Motor neuron (in vitro differentiated cells): ENCODE measurements around the gene AADACL4. TPM values are rescaled to one million over a fixed set of nuclear protein-coding genes. Genes with fewer than 3 reads are reported as not detected.

Experiments
- ATAC-seq, 8 experiments: fragments of 200-7000 bp; cut with Tn5 transposase; replicated peaks in 6 of 8; 2 replicates each; pipeline ENCODE4 v1.8.0; 2021; ENCODE audit warnings: mild to moderate bottlenecking in 8 of 8, moderate library complexity in 8 of 8
- H3K27ac ChIP-seq, 2 donors: fragments of 250-450 bp; sonication (Bioruptor Pico); 2 replicates each; pipeline ENCODE4 v1.9.0; 2021; ENCODE audit warnings: antibody characterized with exemption in 2 of 2, mild to moderate bottlenecking in 2 of 2, moderate library complexity in 1 of 2
- H3K4me1 ChIP-seq, 2 donors: fragments of 250-450 bp; sonication (Bioruptor Pico); replicated peaks in 1 of 2; 2 replicates each; pipeline ENCODE4 v1.6.1; 2021; ENCODE audit warnings: antibody characterized with exemption in 2 of 2, mild to moderate bottlenecking in 2 of 2, moderate library complexity in 1 of 2
- H3K4me3 ChIP-seq, 5 donors: fragments of 250-450 bp; sonication (Bioruptor Pico); 2 replicates each; pipeline ENCODE4 v1.9.0; 2021; ENCODE audit warnings: antibody characterized with exemption in 5 of 5, mild to moderate bottlenecking in 5 of 5, moderate library complexity in 4 of 5
- WGBS, 10 experiments: fragments of 450-650 bp; shearing (Covaris generic); methylation state at CpG; one replicate each; pipeline ENCODE4 v1.0.0; 2022; 5-methylcytosine and 5-hydroxymethylcytosine counted together
- in situ Hi-C, 9 experiments: fragments of 400-800 bp; cut with MboI; loops; one replicate each; pipeline ENCODE4 v1.15.0; 2021; ENCODE audit warnings: low sequenced_read_pairs in 9 of 9, low pct_unique_long_range_greater_than_20kb in 2 of 9; ENCODE audit not compliant: unreplicated experiment in 9 of 9
- total RNA-seq, 8 experiments: library from RNA; unstranded; fragments of 300-600 nt; gene quantifications; 2 replicates each; pipeline versions ENCODE4 v1.2.3 to v1.2.4, GENCODE V29; 2022

AADACL4 gene
- under 1 TPM in 4 of 8 experiments, not detected in 4; 0.21 to 0.49 (median 0.31) TPM for total RNA-seq

DNA sequence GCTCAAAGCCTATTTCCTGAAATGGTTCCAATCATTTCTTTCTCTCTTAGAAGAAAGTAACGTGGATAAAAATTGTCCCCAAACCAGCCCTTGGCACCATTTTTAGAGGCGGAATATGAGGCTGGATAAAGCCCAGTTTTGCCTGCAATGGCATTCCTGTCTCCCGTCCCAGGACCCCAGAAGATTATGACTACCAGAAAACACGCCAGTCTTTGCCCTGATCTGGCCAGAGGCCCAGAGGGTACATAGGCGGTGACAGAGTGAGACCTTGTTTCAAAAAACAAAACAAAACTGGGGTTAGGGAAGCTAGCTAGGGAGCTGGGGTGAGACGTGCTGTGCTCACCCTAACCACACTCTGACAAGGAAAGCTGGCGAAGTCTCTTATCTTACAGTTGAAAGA lies at the start of gene AADACL4:
AADACL4 (plus strand) TSS at position 301 of the 400 bp plus-strand sequence. CDS start 462 bp downstream, outside the sequence.
- H3K4me1 ChIP-seq, result no peaks in the 10 kb centered on the region
- no peak for ATAC-seq
- 10 to 100% (median 73%) methylated on average over 1 to 7 of the region's 7 CpGs; no CpG with 5 or more reads in 1 of the 10 experiments for WGBS, 10 experiments
- no peak within 1 kb of the TSS for H3K27ac ChIP-seq
- in situ Hi-C loops, result loop anchor here in 3 of 9 experiments (25.0 kb wide), 2 partner anchors 331 to 356 kb away; no protein-coding TSS in a partner anchor
- H3K4me3 ChIP-seq, result no peak within 1 kb of the TSS

DNA sequence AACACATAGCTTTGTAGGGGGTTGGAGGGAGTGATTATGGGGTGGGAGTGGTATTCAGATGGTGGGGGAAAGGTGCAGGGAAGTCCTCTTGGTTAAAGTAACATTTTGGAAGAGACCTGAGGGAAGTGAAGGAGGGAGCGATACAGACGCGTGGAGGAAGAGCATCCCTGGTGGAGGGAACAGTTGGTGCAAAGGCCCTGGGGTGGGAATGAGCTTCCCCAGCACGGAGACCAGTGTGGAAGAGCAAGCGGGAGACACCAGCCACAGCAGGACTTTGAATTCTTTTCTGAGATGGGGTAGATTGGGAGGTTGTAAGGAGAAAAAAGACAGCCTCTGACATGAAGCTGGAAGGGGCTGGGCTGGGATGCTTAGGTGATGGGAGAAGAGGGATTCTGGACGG lies 49.4 kb upstream of the AADACL4 start:
- peaks cover 50 to 58% of the 10 kb centered on the region in 2 donors for H3K4me1 ChIP-seq
- in situ Hi-C loops, result loop anchor here in 1 of 9 experiments (25.0 kb wide), 1 partner anchor 107 kb away; no protein-coding TSS in a partner anchor
- ATAC-seq, result no peak
- H3K4me3 ChIP-seq, result peak overlapping the region in 3 of 5 donors; percentile 29 to 43 (median 29)
- H3K27ac ChIP-seq, result peak overlapping the region; percentile 96 to 98
- 75 to 100% (median 97%) methylated on average over 2 to 5 of the region's 6 CpGs; no CpG with 5 or more reads in 5 of the 10 experiments for WGBS, 10 experiments

DNA sequence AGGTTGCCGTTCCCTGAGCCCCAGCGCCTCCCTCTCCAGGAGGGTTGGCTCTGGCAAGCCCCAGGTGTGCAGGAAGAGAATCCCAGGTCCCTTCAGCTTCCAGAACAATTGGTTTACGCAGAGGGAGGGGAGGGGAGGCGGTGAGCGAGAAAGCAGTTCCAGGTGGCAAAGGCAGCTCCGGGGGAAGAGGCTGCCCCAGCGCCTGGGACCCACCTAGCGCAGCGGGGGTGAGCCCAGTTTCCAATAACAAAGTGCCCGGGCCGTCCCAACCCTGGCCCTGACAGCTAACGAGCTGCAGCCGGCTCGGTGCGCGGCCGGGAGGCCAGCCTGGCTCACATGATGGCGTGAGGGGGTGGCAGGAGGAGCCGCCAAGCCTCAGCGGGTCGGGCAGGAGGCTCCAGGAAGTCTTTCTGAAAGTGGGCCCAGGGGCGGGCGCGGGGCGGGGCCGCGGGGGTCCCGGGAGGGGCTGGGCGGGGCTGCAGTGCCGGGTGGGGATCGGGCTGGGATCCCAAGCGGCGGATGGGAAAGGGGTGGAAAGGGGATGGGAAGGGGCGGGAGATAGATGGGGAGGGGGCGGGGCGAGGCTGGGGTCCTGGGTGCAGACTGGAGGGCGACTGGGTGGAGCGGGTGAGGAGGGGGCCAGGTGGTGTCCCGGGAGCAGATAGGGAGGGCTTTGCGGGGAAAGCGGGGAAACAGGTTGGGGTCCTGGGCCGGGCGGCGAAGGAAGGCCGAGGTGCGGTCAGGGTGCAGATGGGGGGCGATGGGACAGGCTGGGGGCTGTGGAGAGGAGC lies 48.7 kb upstream of the AADACL4 start:
- Histone ChIP-seq H3K27ac (peak overlapping the region; percentile 96 to 98), H3K4me3 (peak overlapping the region; percentile 22 to 43 (median 29)), H3K4me1 (peaks cover 56 to 64% of the 10 kb centered on the region in 2 donors)
- ATAC-seq, result peak; percentile 8 to 66 (median 61)
- in situ Hi-C loops, result loop anchor here in 1 of 9 experiments (25.0 kb wide), 1 partner anchor 108 kb away; no protein-coding TSS in a partner anchor
- WGBS, 10 experiments, result 20 to 63% (median 39%) methylated on average over 2 to 8 of the region's 47 CpGs; no CpG with 5 or more reads in 5 of the 10 experiments

DNA sequence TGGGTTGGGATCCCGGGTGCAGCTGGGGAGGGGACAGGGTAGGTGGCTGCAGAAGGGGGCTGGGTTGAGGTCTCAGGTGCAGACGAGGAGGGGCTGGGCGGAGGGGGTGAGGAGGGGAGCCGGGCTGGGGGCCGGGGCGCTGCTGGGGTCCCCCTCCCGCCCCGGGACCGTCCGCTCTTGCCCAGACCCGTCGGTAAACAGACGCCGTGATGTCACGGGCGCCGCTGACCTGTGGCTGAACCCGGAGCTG lies 48.2 kb upstream of the AADACL4 start:
- peaks cover 62 to 70% of the 10 kb centered on the region in 2 donors for H3K4me1 ChIP-seq
- peak in 2 of 8 experiments; percentile 65 to 67 for ATAC-seq
- H3K4me3 ChIP-seq, result peak overlapping the region; percentile 18 to 43 (median 29)
- WGBS, 10 experiments, result 0% methylated on average over 5 of the region's 18 CpGs; no CpG with 5 or more reads in 9 of the 10 experiments
- H3K27ac ChIP-seq, result peak overlapping the region; percentile 96 to 98
- in situ Hi-C loops, result loop anchor here in 1 of 9 experiments (25.0 kb wide), 1 partner anchor 108 kb away; no protein-coding TSS in a partner anchor

DNA sequence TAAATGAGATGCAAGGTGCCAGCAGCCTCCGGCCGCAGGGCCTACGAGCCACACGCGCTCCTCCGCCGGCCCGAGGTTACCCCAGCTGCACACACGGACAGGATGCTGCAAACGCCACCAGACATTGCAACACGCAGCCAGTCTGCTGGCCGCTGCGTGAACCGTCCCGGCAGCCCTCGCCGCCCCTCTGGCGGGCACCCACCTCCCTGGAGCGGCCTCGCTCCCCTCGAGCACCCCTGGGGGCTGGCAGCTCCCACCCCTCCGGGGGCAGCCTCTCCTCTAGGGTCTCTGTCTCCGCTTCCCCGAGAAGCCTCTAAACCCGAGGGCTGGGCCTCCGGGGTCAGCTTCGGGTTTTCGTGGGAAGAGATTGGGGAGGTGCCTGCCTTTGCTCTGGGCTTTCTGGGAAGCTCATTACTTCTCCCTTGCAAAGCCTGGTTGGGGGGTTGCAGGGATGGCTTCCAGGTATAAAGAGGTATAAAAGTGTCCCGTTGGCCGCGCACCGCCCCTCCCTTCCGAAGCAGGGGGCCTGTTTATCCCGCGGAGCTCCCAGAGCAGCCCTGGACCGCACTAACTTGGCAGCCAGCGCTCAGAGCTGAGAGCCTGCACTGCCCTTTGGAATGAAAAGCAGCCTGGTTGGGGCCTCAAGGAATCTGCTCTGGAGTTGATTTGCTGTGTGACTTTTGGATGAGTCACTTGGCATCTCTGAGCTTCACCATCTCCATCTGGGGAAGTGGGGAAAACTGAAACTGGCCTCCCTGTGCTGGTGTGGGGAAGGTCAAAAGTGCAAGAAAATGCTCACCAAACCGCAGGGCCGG lies 47.7 kb upstream of the AADACL4 start:
- peak overlapping the region; percentile 18 to 43 (median 29) for H3K4me3 ChIP-seq
- peaks cover 65 to 75% of the 10 kb centered on the region in 2 donors for H3K4me1 ChIP-seq
- in situ Hi-C loops, result loop anchor here in 1 of 9 experiments (25.0 kb wide), 1 partner anchor 109 kb away; no protein-coding TSS in a partner anchor
- H3K27ac ChIP-seq, result peak overlapping the region; percentile 96 to 98
- 2 to 13% (median 4%) methylated on average over 3 to 9 of the region's 39 CpGs; no CpG with 5 or more reads in 6 of the 10 experiments for WGBS, 10 experiments
- peak; percentile 74 to 89 (median 84) for ATAC-seq

DNA sequence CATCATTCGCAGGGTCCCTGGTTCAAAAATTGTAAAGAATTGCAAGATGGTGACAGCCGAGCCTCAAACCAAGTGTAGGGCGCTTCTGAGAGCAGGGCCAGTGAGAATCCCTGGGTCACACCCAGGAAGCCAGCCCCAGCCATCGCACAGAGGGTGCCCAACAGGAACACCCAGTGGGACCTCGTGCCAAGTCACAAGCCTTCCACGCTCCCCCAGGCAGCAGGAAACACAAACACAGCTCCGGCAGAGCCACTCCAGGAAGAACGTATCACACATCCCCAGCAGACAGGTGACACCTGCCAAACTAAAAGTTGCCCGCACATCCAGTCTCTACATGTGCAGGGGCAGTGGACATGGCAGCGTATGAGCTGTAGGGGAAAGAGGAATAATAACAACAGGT lies 46.1 kb upstream of the AADACL4 start:
- Histone ChIP-seq H3K27ac (peak overlapping the region in 1 of 2 donors; percentile 16), H3K4me1 (peaks cover 81 to 90% of the 10 kb centered on the region in 2 donors), H3K4me3 (no peak overlapping the region)
- 60 to 91% (median 84%) methylated on average over 1 to 8 of the region's 10 CpGs; no CpG with 5 or more reads in 4 of the 10 experiments for WGBS, 10 experiments
- no peak for ATAC-seq
- in situ Hi-C loops, result loop anchor here in 1 of 9 experiments (25.0 kb wide), 1 partner anchor 110 kb away; no protein-coding TSS in a partner anchor

DNA sequence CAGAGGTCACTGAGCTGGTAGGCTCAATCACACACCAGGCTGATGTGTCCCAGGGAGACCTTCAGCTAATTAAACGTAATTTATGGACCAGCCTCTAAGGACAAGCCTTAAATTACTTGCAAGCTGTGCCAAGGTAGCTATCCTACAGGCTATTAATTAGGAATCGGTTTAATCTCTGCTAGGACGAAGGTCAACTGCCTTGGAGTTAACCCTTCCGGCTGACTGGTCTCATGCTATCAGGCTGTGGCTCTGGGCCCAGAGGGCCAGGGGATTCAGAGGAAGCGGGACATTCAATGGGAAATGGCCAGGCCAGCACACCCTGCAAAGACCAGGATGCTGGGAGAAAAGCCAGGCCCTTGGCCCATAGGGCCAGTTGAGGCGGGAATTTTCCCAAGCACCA lies 44.9 kb upstream of the AADACL4 start:
- WGBS, 10 experiments, result 0 to 92% (median 51%) methylated on average over 1 to 6 of the region's 6 CpGs; no CpG with 5 or more reads in 2 of the 10 experiments
- H3K4me1 ChIP-seq, result peaks cover 90% of the 10 kb centered on the region in 2 donors
- no peak overlapping the region for H3K4me3 ChIP-seq
- peak in 1 of 8 experiments; percentile 2 for ATAC-seq
- peak overlapping the region; percentile 67 to 79 for H3K27ac ChIP-seq
- in situ Hi-C loops, result loop anchor here in 1 of 9 experiments (25.0 kb wide), 1 partner anchor 112 kb away; no protein-coding TSS in a partner anchor

DNA sequence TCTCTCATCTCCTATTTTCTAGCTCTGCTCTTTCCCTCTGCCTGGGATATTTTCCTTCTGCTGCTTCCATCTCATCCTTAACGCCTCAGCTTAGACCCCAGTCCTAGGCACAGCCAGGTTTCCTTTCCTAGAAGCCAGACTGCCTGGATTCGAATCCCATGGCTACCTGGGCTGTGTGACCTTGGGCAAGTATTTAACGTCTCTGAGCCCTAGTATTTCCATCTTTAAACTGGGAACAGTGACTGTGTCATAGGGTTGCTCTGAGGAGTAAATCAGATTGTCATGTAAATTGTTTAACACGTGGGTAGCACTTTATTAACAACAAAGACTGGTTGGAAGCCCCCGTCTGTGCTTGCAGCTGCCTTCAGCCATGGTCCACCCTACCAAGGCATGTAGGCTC lies 44.2 kb upstream of the AADACL4 start:
- peak overlapping the region; percentile 67 to 79 for H3K27ac ChIP-seq
- in situ Hi-C loops, result loop anchor here in 2 of 9 experiments (25.0 kb wide), 2 partner anchors 112 to 287 kb away; no protein-coding TSS in a partner anchor
- 33 to 93% (median 60%) methylated on average over 1 to 5 of the region's 5 CpGs; no CpG with 5 or more reads in 2 of the 10 experiments for WGBS, 10 experiments
- H3K4me1 ChIP-seq, result peaks cover 90% of the 10 kb centered on the region in 2 donors
- H3K4me3 ChIP-seq, result no peak overlapping the region
- ATAC-seq, result no peak

DNA sequence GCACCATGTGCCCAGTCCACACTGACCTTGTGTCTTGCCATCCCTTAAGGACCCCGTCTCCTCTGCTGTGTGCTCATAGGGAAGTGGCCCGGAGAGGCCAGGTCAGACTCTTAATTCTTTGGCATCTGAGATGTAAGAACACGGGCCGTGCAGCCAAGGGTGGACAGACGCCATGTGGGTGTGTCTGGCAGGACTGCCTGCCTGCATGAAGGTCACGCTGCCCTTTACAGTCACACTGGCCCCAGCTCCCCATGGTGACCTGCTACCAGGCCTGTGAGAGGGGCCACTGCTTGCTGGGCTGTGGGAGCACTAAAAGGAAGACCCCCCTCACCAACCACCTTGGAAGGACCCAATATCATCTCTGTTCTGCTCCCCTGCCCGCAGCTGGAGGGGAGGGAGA lies 43.5 kb upstream of the AADACL4 start:
- WGBS, 10 experiments, result 40 to 100% (median 85%) methylated on average over 1 to 5 of the region's 7 CpGs; no CpG with 5 or more reads in 4 of the 10 experiments
- Histone ChIP-seq H3K4me3 (no peak overlapping the region), H3K27ac (peak overlapping the region in 1 of 2 donors; percentile 12), H3K4me1 (peaks cover 88 to 92% of the 10 kb centered on the region in 2 donors)
- ATAC-seq, result no peak
- in situ Hi-C loops, result loop anchor here in 2 of 9 experiments (25.0 kb wide), 1 partner anchor 288 kb away; no protein-coding TSS in a partner anchor

DNA sequence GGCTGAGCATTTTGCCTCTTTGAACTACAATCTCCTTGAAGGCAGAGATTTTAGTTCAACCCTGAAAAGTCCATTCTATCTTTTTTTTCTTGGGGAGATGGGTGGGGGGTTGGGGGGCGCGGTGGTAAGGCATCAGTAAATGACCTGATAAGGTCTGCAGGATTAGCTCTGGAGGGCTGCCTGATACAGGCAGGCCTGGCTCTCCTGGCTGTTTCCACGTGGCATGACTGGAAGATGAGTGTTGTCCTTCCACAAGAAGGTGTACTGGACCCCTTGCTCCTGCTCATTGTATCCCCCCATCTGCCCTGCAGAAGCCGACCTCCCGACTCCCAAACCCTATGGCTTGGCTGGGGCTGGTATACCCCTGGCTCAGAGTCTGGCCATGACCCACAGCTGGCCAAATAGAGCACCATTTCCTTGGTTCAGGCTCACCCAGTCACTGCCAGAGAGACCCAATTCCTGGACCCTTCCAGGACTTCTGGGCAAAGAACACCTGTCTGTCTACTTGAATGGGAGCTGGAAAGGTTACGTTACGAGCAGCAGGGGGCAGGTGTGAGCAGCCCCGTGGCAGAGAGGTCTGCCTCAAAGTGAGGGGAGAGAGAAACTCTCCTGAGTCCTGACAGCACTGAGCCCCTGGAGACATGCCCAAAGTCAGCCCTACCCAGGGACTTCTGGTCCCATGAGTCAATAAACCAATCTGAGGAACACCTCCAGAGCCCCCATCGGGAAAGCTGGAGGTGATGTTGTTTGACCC lies 42.8 kb upstream of the AADACL4 start:
- H3K27ac ChIP-seq, result no peak overlapping the region
- in situ Hi-C loops, result loop anchor here in 2 of 9 experiments (25.0 kb wide), 1 partner anchor 289 kb away; no protein-coding TSS in a partner anchor
- peaks cover 87 to 91% of the 10 kb centered on the region in 2 donors for H3K4me1 ChIP-seq
- 17 to 77% (median 74%) methylated on average over 1 to 8 of the region's 9 CpGs; no CpG with 5 or more reads in 5 of the 10 experiments for WGBS, 10 experiments
- peak in 1 of 8 experiments; percentile 3 for ATAC-seq
- H3K4me3 ChIP-seq, result no peak overlapping the region

DNA sequence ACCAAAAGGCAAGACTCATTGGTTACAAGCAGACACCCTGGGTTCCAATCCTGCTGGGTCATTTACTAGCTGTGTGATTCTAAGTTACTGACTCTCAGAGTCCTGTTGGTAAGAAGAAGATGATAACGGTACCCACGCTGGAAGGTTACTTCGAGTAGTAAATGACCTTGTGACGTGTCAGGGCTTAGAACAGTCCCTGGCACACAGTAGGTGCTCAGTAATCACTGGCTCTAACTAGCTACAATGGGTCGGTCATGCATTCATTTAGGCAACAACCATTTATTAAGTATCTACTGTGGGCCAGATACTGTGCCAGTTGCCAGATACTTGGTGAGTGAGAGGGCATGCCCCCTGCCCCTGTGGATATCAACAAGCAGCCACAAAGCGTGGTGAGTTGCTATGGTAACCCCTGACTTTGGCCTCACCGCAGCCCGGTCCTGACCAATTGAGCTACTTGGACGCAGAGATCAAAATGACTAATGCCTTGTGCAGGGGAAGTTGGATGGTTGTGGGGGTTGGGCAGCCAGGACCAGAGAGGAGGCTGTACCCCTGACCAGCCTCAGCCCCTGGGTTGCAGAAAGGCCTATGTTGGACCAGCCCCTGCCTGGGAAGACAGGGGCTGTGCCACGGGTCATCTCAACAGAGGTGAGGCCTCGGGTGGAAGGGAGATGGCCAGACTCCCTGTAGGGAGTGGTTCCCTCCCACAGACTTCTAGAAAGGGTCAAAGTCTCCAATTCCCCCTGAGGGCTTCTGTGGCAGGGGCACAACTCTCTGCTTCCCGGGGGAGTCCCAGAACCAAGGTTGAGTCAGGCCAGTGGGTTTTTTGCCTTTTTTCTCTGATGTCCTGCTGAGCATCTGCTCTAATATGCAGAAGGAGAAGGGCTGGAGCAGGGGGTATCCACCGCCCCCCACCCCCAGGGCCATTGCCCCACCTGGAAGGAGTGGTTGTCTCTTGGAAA lies 41.9 kb upstream of the AADACL4 start:
- in situ Hi-C loops, result loop anchor here in 2 of 9 experiments (25.0 kb wide), 1 partner anchor 290 kb away; no protein-coding TSS in a partner anchor
- Histone ChIP-seq H3K27ac (peak overlapping the region; percentile 4 to 69), H3K4me3 (no peak overlapping the region), H3K4me1 (peaks cover 78 to 82% of the 10 kb centered on the region in 2 donors)
- peak in 6 of 8 experiments; percentile 1 to 63 (median 54) for ATAC-seq
- 58 to 100% (median 76%) methylated on average over 3 to 12 of the region's 13 CpGs; no CpG with 5 or more reads in 4 of the 10 experiments for WGBS, 10 experiments
